Tibial nerve (tissue), 4 donors: ENCODE measurements around the gene SLC24A3.

ENCODE experiments used
- EP300 ChIP-seq, 2 donors: sonication (generic); formaldehyde crosslinking; IDR thresholded peaks; one replicate each; pipeline ENCODE4 v1.6.1; 2017; ENCODE audit warnings: antibody characterized with exemption in 2 of 2, mild to moderate bottlenecking in 1 of 2
- TF ChIP-seq, protein P1 (sequence below), 5 experiments: fragments of 200-600 bp in 3 of 5; fragments of 450-650 bp in 2 of 5; sonication (generic) in 3 of 5; IDR thresholded peaks; one replicate each; pipeline ENCODE4 v1.5.1; 2016 to 2019; ENCODE audit warnings: antibody characterized with exemption in 5 of 5, mild to moderate bottlenecking in 3 of 5, moderate library complexity in 2 of 5

DNA sequence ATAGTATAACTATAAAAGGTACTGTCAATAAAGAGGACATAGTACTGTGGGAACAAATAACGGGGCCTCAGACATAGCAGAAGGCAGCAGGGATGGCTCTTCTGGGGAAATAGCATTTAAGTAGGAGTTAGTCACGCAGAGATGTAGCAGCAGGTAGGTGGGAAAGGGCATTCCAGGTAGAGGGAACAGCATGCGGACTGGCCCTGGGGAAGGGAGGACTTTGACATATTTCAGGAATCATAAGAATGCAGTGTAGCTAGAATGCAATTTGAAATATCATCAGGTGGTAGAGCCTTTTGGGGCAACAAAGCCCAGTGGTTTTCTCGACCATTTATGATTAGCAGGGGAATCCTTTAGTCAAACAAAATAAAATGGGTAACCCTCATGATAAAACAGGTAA, 191.1 kb downstream of the SLC24A3 start:
- no peak for TF ChIP-seq EP300 (IDR thresholded peaks at IDR 0.05)
- TF ChIP-seq, protein P1, sequence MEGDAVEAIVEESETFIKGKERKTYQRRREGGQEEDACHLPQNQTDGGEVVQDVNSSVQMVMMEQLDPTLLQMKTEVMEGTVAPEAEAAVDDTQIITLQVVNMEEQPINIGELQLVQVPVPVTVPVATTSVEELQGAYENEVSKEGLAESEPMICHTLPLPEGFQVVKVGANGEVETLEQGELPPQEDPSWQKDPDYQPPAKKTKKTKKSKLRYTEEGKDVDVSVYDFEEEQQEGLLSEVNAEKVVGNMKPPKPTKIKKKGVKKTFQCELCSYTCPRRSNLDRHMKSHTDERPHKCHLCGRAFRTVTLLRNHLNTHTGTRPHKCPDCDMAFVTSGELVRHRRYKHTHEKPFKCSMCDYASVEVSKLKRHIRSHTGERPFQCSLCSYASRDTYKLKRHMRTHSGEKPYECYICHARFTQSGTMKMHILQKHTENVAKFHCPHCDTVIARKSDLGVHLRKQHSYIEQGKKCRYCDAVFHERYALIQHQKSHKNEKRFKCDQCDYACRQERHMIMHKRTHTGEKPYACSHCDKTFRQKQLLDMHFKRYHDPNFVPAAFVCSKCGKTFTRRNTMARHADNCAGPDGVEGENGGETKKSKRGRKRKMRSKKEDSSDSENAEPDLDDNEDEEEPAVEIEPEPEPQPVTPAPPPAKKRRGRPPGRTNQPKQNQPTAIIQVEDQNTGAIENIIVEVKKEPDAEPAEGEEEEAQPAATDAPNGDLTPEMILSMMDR (IDR thresholded peaks at IDR 0.05), result no peak
